HFF-Myc (cell line): Measurements from ENCODE around the gene SHISA7.

Experiments
- DNase-seq: peaks from one replicate; pipeline ENCODE4 v3.0.0-alpha.2; 2011; ENCODE audit warnings: low read depth; ENCODE audit errors: extremely low read depth
- H3K4me3 ChIP-seq: replicated peaks from 2 replicates; pipeline ENCODE4 v1.5.1; 2011; ENCODE audit warnings: low read depth, mild to moderate bottlenecking, control low read depth, low read length
- TF ChIP-seq, protein P1 (sequence below): IDR thresholded peaks from 2 replicates; pipeline ENCODE4 v1.5.1; 2012; ENCODE audit warnings: mild to moderate bottlenecking, low read depth, low read length, control low read depth; ENCODE audit errors: missing control alignments

Gene SHISA7

DNA sequence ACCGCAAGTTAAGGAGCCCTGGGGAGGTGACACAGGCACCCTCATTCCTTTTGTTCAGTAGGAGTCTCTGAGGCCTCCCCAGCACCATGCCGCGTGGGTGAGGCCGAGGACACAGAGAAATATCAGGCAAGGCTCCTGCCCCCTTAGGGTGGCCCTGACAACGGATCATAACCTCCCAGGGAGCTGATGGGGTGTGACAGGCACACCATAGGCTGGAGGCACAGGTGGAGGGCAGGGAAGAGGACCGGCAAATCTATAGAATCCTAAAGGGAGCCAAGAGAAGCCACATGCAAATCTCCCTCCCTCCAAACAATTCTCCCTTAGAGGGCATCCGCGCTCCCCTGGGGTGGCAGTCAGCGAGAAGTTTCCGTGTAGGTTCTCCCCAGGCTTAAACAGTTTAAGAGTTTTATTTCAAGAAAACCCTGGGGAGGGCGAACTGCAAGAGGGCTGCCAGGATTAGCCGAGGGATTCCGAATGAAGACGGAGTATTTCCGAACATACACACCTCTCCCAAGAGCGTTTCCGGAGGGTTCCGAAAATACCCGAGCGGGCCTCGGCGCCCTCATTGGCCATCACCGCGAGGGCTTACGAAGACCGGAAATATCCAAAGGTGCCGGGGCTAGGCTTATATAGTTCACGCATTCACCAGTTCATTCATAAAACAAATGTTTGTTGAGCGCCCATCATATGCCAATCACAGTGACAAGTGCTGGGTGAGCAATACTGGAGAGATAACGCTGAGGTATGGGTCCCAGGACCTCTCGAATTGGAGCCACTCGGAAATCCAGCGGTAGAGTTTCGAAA, 58.0 kb downstream of the SHISA7 start:
- peak; percentile 90 for DNase-seq
- H3K4me3 ChIP-seq = peak overlapping the region; percentile 96
- TF ChIP-seq, protein P1, sequence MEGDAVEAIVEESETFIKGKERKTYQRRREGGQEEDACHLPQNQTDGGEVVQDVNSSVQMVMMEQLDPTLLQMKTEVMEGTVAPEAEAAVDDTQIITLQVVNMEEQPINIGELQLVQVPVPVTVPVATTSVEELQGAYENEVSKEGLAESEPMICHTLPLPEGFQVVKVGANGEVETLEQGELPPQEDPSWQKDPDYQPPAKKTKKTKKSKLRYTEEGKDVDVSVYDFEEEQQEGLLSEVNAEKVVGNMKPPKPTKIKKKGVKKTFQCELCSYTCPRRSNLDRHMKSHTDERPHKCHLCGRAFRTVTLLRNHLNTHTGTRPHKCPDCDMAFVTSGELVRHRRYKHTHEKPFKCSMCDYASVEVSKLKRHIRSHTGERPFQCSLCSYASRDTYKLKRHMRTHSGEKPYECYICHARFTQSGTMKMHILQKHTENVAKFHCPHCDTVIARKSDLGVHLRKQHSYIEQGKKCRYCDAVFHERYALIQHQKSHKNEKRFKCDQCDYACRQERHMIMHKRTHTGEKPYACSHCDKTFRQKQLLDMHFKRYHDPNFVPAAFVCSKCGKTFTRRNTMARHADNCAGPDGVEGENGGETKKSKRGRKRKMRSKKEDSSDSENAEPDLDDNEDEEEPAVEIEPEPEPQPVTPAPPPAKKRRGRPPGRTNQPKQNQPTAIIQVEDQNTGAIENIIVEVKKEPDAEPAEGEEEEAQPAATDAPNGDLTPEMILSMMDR = no peak

DNA sequence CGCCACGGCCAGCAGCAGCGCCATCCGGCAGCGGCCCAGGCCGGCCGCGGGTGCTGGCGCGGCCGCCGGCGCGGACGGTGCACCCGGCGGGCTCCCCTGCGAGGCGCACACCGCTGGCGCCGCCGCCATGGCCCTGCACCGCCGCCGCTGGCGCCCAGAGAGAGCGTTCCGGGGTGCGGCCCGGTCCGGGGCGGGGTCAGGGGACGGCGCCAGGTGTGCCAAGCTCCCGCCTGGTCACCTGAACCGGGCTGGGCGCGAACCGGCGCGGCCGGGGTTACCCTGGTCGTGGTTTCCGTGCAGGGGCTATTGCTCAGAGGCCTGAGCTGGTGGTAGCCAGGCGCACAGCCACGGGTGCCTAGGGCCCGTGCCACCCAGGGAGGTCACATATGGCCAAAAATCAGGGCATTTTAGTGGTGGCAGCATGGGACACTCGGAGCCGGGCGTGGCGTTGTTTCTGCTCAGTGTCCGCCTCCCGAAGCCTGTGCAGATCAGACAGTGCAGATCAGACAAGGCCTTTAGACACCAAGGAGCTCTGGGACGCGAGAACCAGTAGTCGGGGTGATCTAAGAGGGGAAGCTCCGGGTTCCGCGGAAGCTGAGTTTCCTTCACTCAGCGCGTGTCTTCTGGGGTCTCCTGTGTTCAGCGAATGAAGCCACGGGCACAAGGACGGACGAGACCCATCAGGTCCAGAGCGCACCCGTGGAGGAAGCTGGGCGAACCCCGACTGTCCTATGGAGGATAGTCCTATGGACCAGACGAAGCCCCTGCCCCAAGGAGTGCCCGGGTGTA, 58.8 kb downstream of the SHISA7 start, which contains the start of gene TMEM238:
TMEM238 (minus strand) TSS at position 162 of the 789 bp plus-strand sequence; CDS start at position 129, 33 bp downstream.
- TF ChIP-seq, protein P1 = no peak
- no peak for DNase-seq
- H3K4me3 ChIP-seq = peak within 1 kb of the TSS; percentile 96

DNA sequence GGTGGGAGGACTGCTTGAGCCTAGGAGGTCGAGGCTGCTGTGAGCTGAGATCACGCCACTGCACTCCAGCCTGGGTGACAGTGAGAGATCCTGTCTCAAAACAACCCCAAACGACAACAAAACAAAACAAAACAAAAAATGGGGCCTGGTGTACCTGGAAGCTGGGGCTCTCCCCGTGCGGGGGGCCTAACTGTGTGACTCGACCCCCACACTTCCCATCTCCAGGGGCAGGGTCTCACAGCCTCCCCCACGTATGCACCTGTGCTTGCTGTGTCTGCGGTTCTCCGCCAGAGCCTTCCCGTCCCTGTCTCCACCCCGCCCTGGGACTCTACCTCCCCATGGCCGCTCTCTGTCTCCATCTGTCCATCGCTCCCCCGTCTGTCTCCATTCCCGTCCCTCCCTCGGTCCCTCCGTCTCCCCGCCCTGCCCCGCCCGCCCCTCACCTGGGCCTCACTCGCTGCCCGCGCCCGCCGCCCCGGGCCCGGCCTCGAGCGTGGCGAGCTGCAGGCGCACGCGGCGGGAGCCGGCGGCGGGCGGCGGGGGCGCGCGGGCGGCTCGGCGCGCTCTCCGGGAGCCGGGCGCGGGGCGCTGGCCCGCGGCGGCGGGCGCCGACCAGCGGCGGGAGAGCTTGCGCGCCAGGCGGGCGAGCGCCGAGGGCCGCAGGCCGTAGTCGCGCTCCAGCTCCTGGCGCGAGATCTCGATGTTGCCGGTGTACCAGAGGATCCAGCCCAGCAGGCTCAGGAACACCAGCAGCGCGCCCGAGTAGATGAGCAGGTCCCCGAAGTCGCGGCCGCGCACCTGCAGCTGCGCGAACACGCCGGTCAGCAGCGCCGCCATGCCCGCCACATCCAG, 59.6 kb downstream of the SHISA7 start:
- H3K4me3 ChIP-seq = peak overlapping the region; percentile 96
- TF ChIP-seq, protein P1 = no peak
- no peak for DNase-seq

DNA sequence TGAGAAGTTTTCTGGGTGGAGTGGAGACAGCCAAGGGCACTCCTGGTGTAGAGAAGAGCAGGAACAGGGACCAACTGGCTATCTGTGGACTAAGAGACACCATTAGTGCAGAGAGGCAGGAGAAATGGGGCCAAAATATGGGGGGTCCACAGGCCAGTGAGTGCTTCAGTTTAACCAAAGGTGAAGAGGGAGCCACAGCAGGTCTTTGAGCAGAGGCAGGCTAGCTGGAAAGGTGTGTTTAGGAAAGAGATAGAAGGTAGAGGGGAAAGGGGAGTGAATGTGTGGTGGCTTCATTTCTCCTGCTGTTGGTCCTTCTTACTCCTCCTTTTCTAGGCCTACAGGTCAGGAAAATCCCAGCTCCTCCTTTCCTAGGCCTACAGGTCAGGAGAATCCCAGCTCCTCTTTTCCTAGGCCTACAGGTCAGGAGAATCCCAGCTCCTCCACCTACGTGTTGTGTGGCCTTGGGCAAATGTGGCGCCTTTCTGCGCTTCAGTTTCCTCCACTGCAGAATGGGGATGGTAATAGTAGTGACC, 60.5 kb downstream of the SHISA7 start:
- no peak overlapping the region; the same call in 1 of the 2 replicates for H3K4me3 ChIP-seq
- no peak for DNase-seq
- TF ChIP-seq, protein P1 = no peak

DNA sequence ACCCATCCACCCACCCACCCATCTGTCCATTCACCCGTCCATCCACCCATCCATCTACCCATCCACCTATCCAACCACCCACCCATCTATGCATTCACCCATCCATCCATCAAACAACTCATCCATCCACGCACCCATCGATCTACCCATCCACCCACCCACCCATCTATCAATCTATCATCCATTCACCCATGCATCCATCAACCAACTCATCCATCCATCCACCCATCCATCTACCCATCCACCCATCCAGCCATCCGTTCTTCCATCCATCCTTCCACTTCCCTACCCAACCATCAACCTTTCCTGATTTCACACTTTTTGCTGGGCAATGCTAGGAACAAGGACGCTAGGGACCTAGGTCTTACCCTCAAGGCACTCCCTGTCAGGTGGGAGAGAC, 61.1 kb downstream of the SHISA7 start:
- no peak for DNase-seq
- no peak overlapping the region for H3K4me3 ChIP-seq
- TF ChIP-seq, protein P1 = no peak

DNA sequence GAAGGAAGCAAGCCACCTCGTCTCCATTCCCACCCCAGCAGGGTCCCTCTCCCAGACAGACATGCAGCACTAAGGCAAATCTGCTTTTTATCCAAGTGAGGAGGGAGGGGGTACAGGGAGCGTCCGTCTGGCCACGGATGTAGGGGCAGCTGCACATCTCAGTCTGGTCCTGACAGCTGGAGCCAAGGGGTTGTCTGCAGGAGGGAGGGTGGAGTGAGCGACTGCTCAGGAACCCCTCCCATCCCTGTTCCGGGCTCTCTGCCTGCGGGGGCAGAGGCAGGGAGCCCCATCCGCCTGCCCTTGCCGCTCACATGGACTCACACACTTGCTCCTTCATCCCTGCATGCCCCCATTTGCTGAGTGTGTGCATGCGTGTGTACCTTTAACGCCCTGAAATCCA, 63.9 kb downstream of the SHISA7 start:
- TF ChIP-seq, protein P1 = no peak
- H3K4me3 ChIP-seq = no peak overlapping the region
- no peak for DNase-seq
